H7 (cell line): ENCODE results near the gene ALDH9A1. TPM values are rescaled to one million over a fixed set of nuclear protein-coding genes. Genes with fewer than 3 reads are reported as not detected.

Experiments used
- DNase-seq: peaks from one replicate; pipeline ENCODE4 v3.0.0; 2012
- H3K27me3 ChIP-seq: 2 replicates; pipeline ENCODE4 v1.6.0; 2011; ENCODE audit warnings: mild to moderate bottlenecking, low read length; ENCODE audit not compliant: control insufficient read depth, insufficient read depth
- H3K36me3 ChIP-seq: replicated peaks from 2 replicates; pipeline ENCODE4 v1.5.1; 2011; ENCODE audit warnings: low read length; ENCODE audit not compliant: control insufficient read depth, insufficient read depth
- H3K4me3 ChIP-seq: 2 replicates; pipeline ENCODE4 v1.5.1; 2011; ENCODE audit warnings: low read depth, mild to moderate bottlenecking, control low read depth, low read length, moderate library complexity; ENCODE audit not compliant: insufficient read depth
- total RNA-seq: library from RNA; depleted of rRNA; stranded (reverse); fragments of >200 nt; shearing (Covaris generic); gene quantifications from 2 replicates; pipeline ENCODE4 v1.2.3, GENCODE V29; 2014; rRNA removed

ALDH9A1 gene
- total RNA-seq, 1 experiment from 2014 or later, result 81.9 TPM

DNA sequence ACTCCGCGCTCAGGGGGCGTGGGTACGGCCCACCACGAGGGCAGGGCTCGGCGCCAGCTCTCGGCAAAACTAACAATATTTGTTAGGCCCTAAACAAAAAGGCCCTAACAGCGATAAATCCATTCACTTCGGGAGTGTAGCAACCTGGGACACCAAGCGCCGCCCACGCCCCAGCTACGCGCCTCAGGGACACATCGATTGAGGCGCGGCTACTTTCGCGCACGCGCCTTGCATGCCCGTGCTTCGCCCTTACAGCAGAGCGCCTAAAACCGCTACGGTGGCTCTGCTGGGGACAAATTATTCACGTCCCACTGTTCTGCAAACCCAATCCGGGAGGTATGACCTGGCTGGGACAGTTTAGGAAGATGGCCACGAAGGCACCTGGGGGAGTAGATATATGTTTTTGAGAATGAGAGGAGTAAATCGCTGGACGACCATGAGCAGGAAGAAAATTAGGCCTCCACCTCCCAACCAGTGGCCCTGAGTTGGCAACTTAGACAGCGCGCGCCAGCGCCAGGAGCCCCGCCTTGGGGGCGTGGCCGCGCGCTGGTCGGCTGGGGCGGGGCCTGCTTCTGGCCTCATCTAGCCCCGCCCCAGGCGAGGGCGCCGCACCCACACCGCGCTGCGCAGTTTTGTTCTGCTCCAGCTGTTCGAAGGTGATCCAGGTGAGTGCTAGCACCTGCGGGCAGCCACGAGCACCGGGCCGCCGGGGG lies 67.6 kb downstream of the ALDH9A1 start, which contains the start of gene MGST3:
Gene MGST3, plus strand, starts transcription at position 606 of the 713 bp plus-strand sequence. CDS start 18,614 bp downstream, outside the sequence.
- H3K4me3 ChIP-seq, result peak within 1 kb of the TSS; percentile 87
- H3K36me3 ChIP-seq, result no peaks in the 10 kb centered on the region
- DNase-seq, result peak; percentile 94
- no peaks in the 10 kb centered on the region; the same call in 1 of the 2 replicates for H3K27me3 ChIP-seq

DNA sequence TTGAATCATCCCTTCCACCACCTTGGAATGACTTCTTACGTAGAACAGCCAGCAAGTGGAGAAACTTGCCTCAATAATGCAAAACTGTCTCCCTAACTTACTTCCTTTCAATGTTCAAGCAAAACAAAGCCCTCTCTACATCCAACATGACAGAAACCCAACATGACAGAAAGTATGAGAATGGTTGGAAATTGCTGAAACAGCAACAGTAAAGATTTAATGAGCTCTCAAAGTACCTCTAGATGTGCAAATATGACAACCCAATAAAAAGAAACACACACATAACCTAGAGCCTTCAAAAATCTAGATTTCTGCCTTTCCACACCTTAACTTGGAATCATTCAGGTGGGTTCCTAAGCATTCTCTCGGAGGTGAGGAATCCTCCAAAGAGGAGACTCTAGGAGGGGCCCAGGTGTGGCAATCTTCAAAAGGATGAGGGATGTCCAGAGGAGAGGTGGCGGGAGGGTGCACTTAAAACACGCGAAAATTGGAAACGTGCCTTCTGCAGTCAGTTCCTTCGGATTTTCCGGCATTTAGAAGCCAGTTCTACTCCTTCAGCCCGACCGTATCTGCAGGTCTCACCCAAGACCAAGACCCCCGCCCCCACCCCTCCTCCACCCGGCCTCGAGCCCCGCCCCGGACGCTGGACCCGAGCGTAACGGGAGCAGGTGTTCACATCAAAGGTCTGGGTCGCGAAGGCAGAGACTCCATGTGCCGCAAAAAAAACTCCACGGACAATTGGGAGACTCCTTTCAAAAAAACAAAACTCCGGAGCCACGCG lies 68.3 kb downstream of the ALDH9A1 start:
- peak; percentile 77 for DNase-seq
- Histone ChIP-seq H3K27me3 (no peaks in the 10 kb centered on the region; the same call in 1 of the 2 replicates), H3K36me3 (no peaks in the 10 kb centered on the region), H3K4me3 (peak overlapping the region; percentile 87)

GRCh38 chr1:165629151-165629550 lies 69.2 kb downstream of the ALDH9A1 start:
- no peak for DNase-seq
- Histone ChIP-seq H3K4me3 (no peak overlapping the region), H3K27me3 (no peaks in the 10 kb centered on the region; the same call in 1 of the 2 replicates), H3K36me3 (no peaks in the 10 kb centered on the region)

- Histone ChIP-seq H3K4me3 (no peak overlapping the region), H3K36me3 (no peaks in the 10 kb centered on the region), H3K27me3 (no peaks in the 10 kb centered on the region; the same call in 1 of the 2 replicates)
- no peak for DNase-seq
Observed at GRCh38 chr1:165628147-165628822, 70.1 kb downstream of the ALDH9A1 start.

GRCh38 chr1:165624441-165624840 lies 73.9 kb downstream of the ALDH9A1 start:
- Histone ChIP-seq H3K36me3 (no peaks in the 10 kb centered on the region), H3K27me3 (no peaks in the 10 kb centered on the region; the same call in 1 of the 2 replicates), H3K4me3 (no peak overlapping the region)
- DNase-seq, result no peak

GRCh38 chr1:165623624-165624023 lies 74.7 kb downstream of the ALDH9A1 start:
- DNase-seq, result no peak
- Histone ChIP-seq H3K27me3 (no peaks in the 10 kb centered on the region; the same call in 1 of the 2 replicates), H3K36me3 (no peaks in the 10 kb centered on the region)

GRCh38 chr1:165619647-165620151 lies 78.7 kb downstream of the ALDH9A1 start:
- DNase-seq, result no peak
- Histone ChIP-seq H3K4me3 (no peak overlapping the region), H3K27me3 (no peaks in the 10 kb centered on the region; the same call in 1 of the 2 replicates), H3K36me3 (no peaks in the 10 kb centered on the region)

More at GRCh38 chr1:165623624-165624023, 74.7 kb downstream of the ALDH9A1 start:
- H3K4me3 ChIP-seq, result no peak overlapping the region

DNA sequence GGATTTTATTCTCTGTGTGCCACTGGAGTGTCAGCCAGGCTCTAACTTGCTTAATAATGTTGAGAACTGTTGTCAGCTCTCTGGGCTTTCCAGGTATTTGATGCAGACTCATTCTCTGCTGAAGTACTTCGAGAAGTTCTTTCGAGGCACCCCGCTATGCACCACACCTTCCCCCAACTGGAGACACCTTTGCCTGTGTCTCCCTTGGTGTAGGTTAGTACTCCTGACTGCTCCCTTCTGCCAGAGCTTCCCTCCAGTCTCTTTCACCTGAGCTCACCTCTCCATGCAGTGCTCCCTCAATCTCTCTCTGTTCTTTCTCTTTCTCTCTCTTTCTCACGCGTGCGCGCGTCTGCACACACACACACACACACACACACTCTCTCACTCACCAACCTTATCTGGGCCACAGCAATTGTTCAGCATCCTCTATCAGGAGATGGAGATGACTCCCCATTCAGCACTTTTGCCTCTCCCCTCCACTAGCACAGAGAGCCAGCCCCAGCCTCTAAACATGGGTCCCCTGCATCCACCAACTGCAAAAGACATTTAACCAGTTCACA lies 81.3 kb downstream of the ALDH9A1 start:
- Histone ChIP-seq H3K27me3 (no peaks in the 10 kb centered on the region; the same call in 1 of the 2 replicates), H3K4me3 (no peak overlapping the region), H3K36me3 (no peaks in the 10 kb centered on the region)
- DNase-seq, result no peak

- H3K36me3 ChIP-seq, result no peaks in the 10 kb centered on the region
- H3K4me3 ChIP-seq, result no peak overlapping the region
- H3K27me3 ChIP-seq, result no peaks in the 10 kb centered on the region; the same call in 1 of the 2 replicates
- no peak for DNase-seq
Observed at GRCh38 chr1:165616054-165616612, 82.2 kb downstream of the ALDH9A1 start.

Other genes with a start within 250 kb of the ALDH9A1 start
- gene LRRC52, start 154.6 kb downstream of the ALDH9A1 start, total RNA-seq, result not detected in 2 replicates
- 235 and 280 TPM in 2 replicates for gene MGST3, start 67.3 kb downstream of the ALDH9A1 start, total RNA-seq
- gene TMCO1, start 70.3 kb upstream of the ALDH9A1 start, total RNA-seq, result 56.3 and 81.2 TPM in 2 replicates
- 158 and 160 TPM in 2 replicates for gene UCK2, start 129.1 kb upstream of the ALDH9A1 start, total RNA-seq